A549 (cell line): ENCODE data around the gene C2CD2. TPM values are rescaled to one million over a fixed set of nuclear protein-coding genes. Genes with fewer than 3 reads are reported as not detected.

Experiments
- ATAC-seq, 2 experiments: fragments of 200-7000 bp in 1 of 2; fragments of >200 bp in 1 of 2; cut with Nextera tagmentation in 1 of 2; cut with Tn5 transposase in 1 of 2; 3 replicates each; pipeline versions ENCODE4 v1.8.0 to v1.9.1; 2018 to 2020; ENCODE audit warnings: mild to moderate bottlenecking in 1 of 2, moderate library complexity in 1 of 2
- CTCF ChIA-PET: fragments of 300-600 bp; sonication (Branson Sonifier 250); formaldehyde crosslinking; extraction: SDS; loops from one replicate; lab custom pipeline; 2021; ENCODE audit warnings: antibody characterized with exemption, inconsistent platforms; lab: Yijun Ruan, JAX
- POLR2A ChIA-PET: fragments of 350-600 bp; formaldehyde crosslinking; extraction: SDS; loops from one replicate; lab custom pipeline; 2021; ENCODE audit warnings: antibody characterized with exemption, inconsistent platforms; lab: Yijun Ruan, JAX
- DNase-seq, 2 experiments: peaks; one replicate each; pipeline versions ENCODE4 v3.0.0 to v3.0.0-alpha.2; 2011 to 2016; ENCODE audit warnings: low read depth in 1 of 2, low spot score in 1 of 2
- FAIRE-seq: peaks from 2 replicates; lab custom pipeline; 2011; peaks lifted over from hg19 to GRCh38; lab: Jason Lieb, UNC
- H3K27ac ChIP-seq, 2 experiments: fragments of >200 bp; sonication (Bioruptor Twin); formaldehyde crosslinking; 3 replicates each; pipeline ENCODE4 v1.5.1; 2016 to 2017
- H3K4me1 ChIP-seq: fragments of >200 bp; sonication (Bioruptor Twin); formaldehyde crosslinking; 3 replicates; pipeline ENCODE4 v1.6.1; 2016
- H3K4me2 ChIP-seq: fragments of >200 bp; sonication (Bioruptor Twin); formaldehyde crosslinking; 3 replicates; pipeline ENCODE4 v1.6.1; 2016
- H3K4me3 ChIP-seq: fragments of >200 bp; sonication (Bioruptor Twin); formaldehyde crosslinking; 3 replicates; pipeline ENCODE4 v1.5.1; 2016
- H3K9me3 ChIP-seq: fragments of >200 bp; sonication (Bioruptor Twin); formaldehyde crosslinking; 3 replicates; pipeline ENCODE4 v1.6.1; 2016
- BHLHE40 ChIP-seq: IDR thresholded peaks from 2 replicates; pipeline ENCODE4 v1.6.1; 2012; ENCODE audit warnings: low read depth, low read length, inconsistent platforms
- CBX2 ChIP-seq: fragments of 200-600 bp; sonication (generic); IDR thresholded peaks from 2 replicates; pipeline ENCODE4 v1.6.1; 2016; ENCODE audit warnings: low read depth, mild to moderate bottlenecking, borderline replicate concordance
- CBX8 ChIP-seq: fragments of 200-600 bp; sonication (generic); IDR thresholded peaks from 2 replicates; pipeline ENCODE4 v1.6.1; 2016
- EP300 ChIP-seq, 2 experiments: fragments of >200 bp; sonication (Bioruptor Twin); formaldehyde crosslinking; IDR thresholded peaks; 2 replicates in 1 of 2; 3 replicates in 1 of 2; pipeline ENCODE4 v1.6.1; 2016 to 2017
- FOSB ChIP-seq: fragments of 250-450 bp; sonication (Bioruptor Pico); IDR thresholded peaks from 2 replicates; pipeline ENCODE4 v1.5.0; 2020; ENCODE audit warnings: mild to moderate bottlenecking, moderate library complexity
- FOSL2 ChIP-seq, 2 experiments: fragments of 450-650 bp in 1 of 2; fragments of >200 bp in 1 of 2; sonication (Bioruptor Twin) in 1 of 2; formaldehyde crosslinking; IDR thresholded peaks; 2 replicates each; pipeline versions ENCODE4 v1.5.0 to v1.6.1; 2016 to 2020; ENCODE audit warnings: mild to moderate bottlenecking in 1 of 2, moderate library complexity in 1 of 2
- HDAC2 ChIP-seq: fragments of 200-600 bp; sonication (generic); IDR thresholded peaks from 2 replicates; pipeline ENCODE4 v1.6.1; 2016
- HES2 ChIP-seq: fragments of >200 bp; sonication (Bioruptor Twin); formaldehyde crosslinking; IDR thresholded peaks from 2 replicates; pipeline ENCODE4 v1.6.1; 2016
- HOXB5 ChIP-seq: fragments of 250-450 bp; sonication (Bioruptor Pico); IDR thresholded peaks from 2 replicates; pipeline ENCODE4 v1.5.0; 2020; ENCODE audit warnings: mild to moderate bottlenecking, moderate library complexity
- MAX ChIP-seq: IDR thresholded peaks from 2 replicates; pipeline ENCODE4 v1.6.1; 2012
- NPAS2 ChIP-seq: fragments of 250-450 bp; sonication (Bioruptor Pico); IDR thresholded peaks from 2 replicates; pipeline ENCODE4 v1.8.0; 2022; ENCODE audit warnings: mild to moderate bottlenecking, moderate library complexity, borderline replicate concordance
- RAD21 ChIP-seq, 2 experiments: fragments of >200 bp in 1 of 2; sonication (Bioruptor Twin) in 1 of 2; formaldehyde crosslinking in 1 of 2; IDR thresholded peaks in 1 of 2; conservative IDR thresholded peaks in 1 of 2; 2 replicates in 1 of 2; 3 replicates in 1 of 2; pipeline ENCODE4 v1.6.1; 2012 to 2018; ENCODE audit warnings: inconsistent platforms in 1 of 2
- RARB ChIP-seq: fragments of 250-450 bp; sonication (Bioruptor Pico); IDR thresholded peaks from 2 replicates; pipeline ENCODE4 v1.8.0; 2021; ENCODE audit warnings: mild to moderate bottlenecking, moderate library complexity
- SMC3 ChIP-seq: fragments of >200 bp; sonication (Bioruptor Twin); formaldehyde crosslinking; IDR thresholded peaks from 3 replicates; pipeline ENCODE4 v1.6.1; 2018; ENCODE audit warnings: inconsistent platforms
- TP53 ChIP-seq: fragments of 250-450 bp; sonication (Bioruptor Pico); IDR thresholded peaks from 2 replicates; pipeline ENCODE4 v1.5.0; 2021; ENCODE audit warnings: mild to moderate bottlenecking, moderate library complexity
- ZC3H11A ChIP-seq: fragments of 450-650 bp; IDR thresholded peaks from 2 replicates; pipeline ENCODE4 v1.6.1; 2014; ENCODE audit warnings: antibody characterized with exemption, mild to moderate bottlenecking
- ZSCAN20 ChIP-seq: fragments of 250-450 bp; sonication (Bioruptor Pico); IDR thresholded peaks from 2 replicates; pipeline ENCODE4 v1.8.0; 2022; ENCODE audit warnings: mild to moderate bottlenecking, moderate library complexity
- WGBS: methylation state at CpG from one replicate; pipeline ENCODE4 v1.1.6; 2017; ENCODE audit errors: missing lambda C conversion rate; 5-methylcytosine and 5-hydroxymethylcytosine counted together
- polyA plus RNA-seq, 4 experiments: library from polyadenylated mRNA; depleted of rRNA in 3 of 4; stranded (reverse); fragments of >200 nt; fragmentation: RNase III in 1 of 4; extraction: RNeasy Plus Mini Kit Qiagen cat#74134 plus additional on column Dnase treatment in 1 of 4; gene quantifications; 2 replicates in 3 of 4; 3 replicates in 1 of 4; pipeline ENCODE4 v1.2.3, GENCODE V29; 2011 to 2017

The C2CD2 gene
- polyA plus RNA-seq, 2 of the 4 experiments (the other 2 are of a cell fraction) = 7.0 to 13.5 TPM

- WGBS = 30% methylated on average over 13 of the region's 13 CpGs
- POLR2A ChIA-PET = interaction anchor here (0.5 kb wide), 1 partner anchor 10 kb away, joined by 4 read pairs; no protein-coding TSS in a partner anchor
- DNase-seq = peak in 1 of 2 experiments; percentile 68
- H3K27ac ChIP-seq = peak overlapping the region; percentile 60 to 86
- FAIRE-seq = no peak
- peak; percentile 81 to 83 for ATAC-seq
- no peaks in the 10 kb centered on the region for H3K9me3 ChIP-seq
- CTCF ChIA-PET = interaction anchor here (0.7 to 1.6 kb wide), 6 partner anchors 8 to 519 kb away, joined by 3 to 6 read pairs (median 3); no protein-coding TSS in a partner anchor
- H3K4me1 ChIP-seq = peaks cover 34% of the 10 kb centered on the region
- H3K4me3 ChIP-seq = 0 out of 3 replicates have a peak overlapping the region, but pooled peaks have one; percentile 3
- peak overlapping the region; percentile 68 for H3K4me2 ChIP-seq
- TF ChIP-seq RAD21 (conservative IDR thresholded peaks at IDR 0.05 in 1 of 2, IDR thresholded peaks at IDR 0.05 in 1 of 2) = peak; percentile 19 to 25; a peak in 2 of 5 replicates
- no peak for TF ChIP-seq FOSB
Measured at GRCh38 chr21:41932191-41932575, 21.6 kb downstream of the C2CD2 start.

- 82% methylated on average over 8 of the region's 8 CpGs for WGBS
- peaks cover 41% of the 10 kb centered on the region for H3K4me1 ChIP-seq
- TF ChIP-seq FOSB = no peak
- TF ChIP-seq, all 56 proteins: peak for 0
- no peak overlapping the region for H3K4me3 ChIP-seq
- FAIRE-seq (no peak), ATAC-seq (no peak), DNase-seq (no peak)
- ChIA-PET POLR2A (no interaction called here), CTCF (interaction anchor here (1.1 to 1.3 kb wide), 2 partner anchors 113 to 177 kb away, joined by 3 read pairs; no protein-coding TSS in a partner anchor)
- peak overlapping the region; percentile 17 to 86; a peak in 5 of 6 replicates for H3K27ac ChIP-seq
- peak overlapping the region; percentile 16; the same call in 1 of the 3 replicates for H3K4me2 ChIP-seq
- H3K9me3 ChIP-seq = no peaks in the 10 kb centered on the region
Measured at GRCh38 chr21:41931041-41931451, 22.8 kb downstream of the C2CD2 start.

GRCh38 chr21:41929248-41929647 lies 24.6 kb downstream of the C2CD2 start:
- DNase-seq (no peak), FAIRE-seq (no peak), ATAC-seq (no peak)
- peaks cover 43% of the 10 kb centered on the region for H3K4me1 ChIP-seq
- H3K4me2 ChIP-seq = no peak overlapping the region
- no peak for TF ChIP-seq HOXB5 (CRISPR knock-in tag)
- no peak overlapping the region for H3K27ac ChIP-seq
- no peak overlapping the region for H3K4me3 ChIP-seq
- H3K9me3 ChIP-seq = no peaks in the 10 kb centered on the region
- POLR2A ChIA-PET = no interaction called here
- CTCF ChIA-PET = interaction anchor here (0.6 to 1.5 kb wide), 2 partner anchors 23 to 113 kb away, joined by 4 to 5 read pairs; no protein-coding TSS in a partner anchor
- WGBS = 100% methylated on average over 1 of the region's 5 CpGs

GRCh38 chr21:41928621-41929220 lies 25.1 kb downstream of the C2CD2 start:
- DNase-seq (no peak), FAIRE-seq (no peak), ATAC-seq (no peak)
- Histone ChIP-seq H3K4me3 (no peak overlapping the region), H3K9me3 (no peaks in the 10 kb centered on the region)
- WGBS = 89% methylated on average over 10 of the region's 10 CpGs
- ChIA-PET POLR2A (no interaction called here), CTCF (interaction anchor here (0.6 to 1.5 kb wide), 2 partner anchors 23 to 112 kb away, joined by 4 to 5 read pairs; no protein-coding TSS in a partner anchor)
- TF ChIP-seq CBX2 (no peak), HES2 (no peak), ZC3H11A (no peak), EP300 (IDR thresholded peaks at IDR 0.05) (no peak), TP53 (CRISPR knock-in tag) (no peak), FOSL2 (IDR thresholded peaks at IDR 0.05) (no peak), FOSL2 (CRISPR knock-in tag; IDR thresholded peaks at IDR 0.05) (no peak), CBX8 (no peak), MAX (no peak), ZSCAN20 (CRISPR knock-in tag) (no peak), RARB (CRISPR knock-in tag) (no peak)
- TF ChIP-seq, all 56 proteins: peak for 0
- Histone ChIP-seq H3K4me1 (peaks cover 41% of the 10 kb centered on the region), H3K27ac (no peak overlapping the region), H3K4me2 (no peak overlapping the region)

GRCh38 chr21:41927727-41928409 lies 25.9 kb downstream of the C2CD2 start:
- FAIRE-seq = no peak

More at GRCh38 chr21:41927727-41928409, 25.9 kb downstream of the C2CD2 start:
- peaks cover 32% of the 10 kb centered on the region for H3K4me1 ChIP-seq
- CTCF ChIA-PET = interaction anchor here (1.5 kb wide), 1 partner anchor 111 kb away, joined by 5 read pairs; no protein-coding TSS in a partner anchor
- 94% methylated on average over 16 of the region's 17 CpGs for WGBS
- H3K4me2 ChIP-seq = no peak overlapping the region
- H3K27ac ChIP-seq = no peak overlapping the region
- no peak for DNase-seq
- no peaks in the 10 kb centered on the region for H3K9me3 ChIP-seq
- no peak overlapping the region for H3K4me3 ChIP-seq
- TF ChIP-seq BHLHE40 (no peak), NPAS2 (no peak), SMC3 (no peak), HDAC2 (no peak), TP53 (CRISPR knock-in tag) (no peak), EP300 (IDR thresholded peaks at IDR 0.05) (no peak)
- no peak for ATAC-seq
- POLR2A ChIA-PET = no interaction called here
